HG03521 (cell line): ENCODE results near the gene KRTAP21-3.

Source experiments
- ATAC-seq: cut with Tn5 transposase; IDR thresholded peaks from one replicate; pipeline ENCODE4 v1.9.1; 2021; ENCODE audit warnings: mild to moderate bottlenecking, moderate library complexity; ENCODE audit not compliant: unreplicated experiment

KRTAP21-3 gene

GRCh38 chr21:30668776-30669175, 49.8 kb downstream of the KRTAP21-3 start:
- ATAC-seq = no peak
